Liver (tissue), 3 donors: ENCODE measurements around the gene AP4E1.

Source experiments
- ATF3 ChIP-seq: IDR thresholded peaks from 2 replicates; pipeline ENCODE4 v1.6.1; 2016; ENCODE audit warnings: antibody characterized with exemption
- CTCF ChIP-seq: fragments of 150-350 bp; IDR thresholded peaks from 2 replicates; pipeline ENCODE4 v1.5.1; 2017; ENCODE audit warnings: improper control_type of control experiment, low read depth, low read length; ENCODE audit not compliant: missing input control
- EGR1 ChIP-seq, 2 donors: IDR thresholded peaks; 2 replicates each; pipeline ENCODE4 v1.6.1; 2016 to 2018; ENCODE audit warnings: antibody characterized with exemption in 2 of 2, low read depth in 2 of 2
- FOXA1 ChIP-seq: IDR thresholded peaks from 2 replicates; pipeline ENCODE4 v1.6.1; 2016; ENCODE audit warnings: antibody characterized with exemption
- GABPA ChIP-seq, 2 donors: IDR thresholded peaks in 1 of 2; conservative IDR thresholded peaks in 1 of 2; 2 replicates each; pipeline ENCODE4 v1.6.1; 2016; ENCODE audit warnings: antibody characterized with exemption in 2 of 2, mild to moderate bottlenecking in 1 of 2, moderate library complexity in 1 of 2
- JUND ChIP-seq, 2 donors: IDR thresholded peaks; 2 replicates each; pipeline ENCODE4 v1.6.1; 2016; ENCODE audit warnings: antibody characterized with exemption in 2 of 2
- MAX ChIP-seq: IDR thresholded peaks from 2 replicates; pipeline ENCODE4 v1.6.1; 2016; ENCODE audit warnings: antibody characterized with exemption
- RAD21 ChIP-seq, 2 donors: IDR thresholded peaks; 2 replicates each; pipeline ENCODE4 v1.6.1; 2016; ENCODE audit warnings: antibody characterized with exemption in 2 of 2, mild to moderate bottlenecking in 2 of 2
- REST ChIP-seq: IDR thresholded peaks from 2 replicates; pipeline ENCODE4 v1.6.1; 2016; ENCODE audit warnings: antibody characterized with exemption, mild to moderate bottlenecking
- RXRA ChIP-seq, 2 donors: IDR thresholded peaks; 2 replicates each; pipeline ENCODE4 v1.6.1; 2017 to 2018; ENCODE audit warnings: antibody characterized with exemption in 2 of 2, mild to moderate bottlenecking in 1 of 2
- SP1 ChIP-seq: IDR thresholded peaks from 2 replicates; pipeline ENCODE4 v1.6.1; 2018; ENCODE audit warnings: antibody characterized with exemption, mild to moderate bottlenecking
- YY1 ChIP-seq: IDR thresholded peaks from 2 replicates; pipeline ENCODE4 v1.6.1; 2016; ENCODE audit warnings: antibody characterized with exemption, mild to moderate bottlenecking
- ZBTB33 ChIP-seq: IDR thresholded peaks from 2 replicates; pipeline ENCODE4 v1.6.1; 2016; ENCODE audit warnings: antibody characterized with exemption
- donor health status: healthy.
- donor health status: healthy.

GRCh38 chr15:50968353-50968752 lies 59.9 kb downstream of the AP4E1 start:
- TF ChIP-seq EGR1 (IDR thresholded peaks at IDR 0.05; ENCODE audit: low read depth in 2 of 2), result no peak
- TF ChIP-seq CTCF, result no peak
- no peak for TF ChIP-seq RAD21 (IDR thresholded peaks at IDR 0.05)
- no peak for TF ChIP-seq SP1
- no peak for TF ChIP-seq ZBTB33
- no peak for TF ChIP-seq REST
- no peak for TF ChIP-seq YY1
- no peak for TF ChIP-seq RXRA (IDR thresholded peaks at IDR 0.05)
- TF ChIP-seq FOXA1, result no peak
- no peak for TF ChIP-seq JUND (IDR thresholded peaks at IDR 0.05)
- TF ChIP-seq ATF3, result no peak
- TF ChIP-seq MAX, result no peak
- no peak for TF ChIP-seq GABPA (IDR thresholded peaks at IDR 0.05 in 1 of 2, conservative IDR thresholded peaks at IDR 0.05 in 1 of 2)
